Measurements from ENCODE around the gene JDP2.

Gene JDP2

GRCh38 chr14:75452324-75452723, 24.5 kb downstream of the JDP2 start (continued):
- TF ChIP-seq ZNF202 (tag by site-specific recombination; IDR thresholded peaks at IDR 0.05; ENCODE audit: borderline replicate concordance) (no peak), GLIS2 (tag by site-specific recombination; IDR thresholded peaks at IDR 0.05) (no peak), KLF8 (tag by site-specific recombination; IDR thresholded peaks at IDR 0.05) (no peak), ZNF266 (tag by site-specific recombination; IDR thresholded peaks at IDR 0.05; ENCODE audit: low read depth) (no peak), ZBTB17 (tag by site-specific recombination; IDR thresholded peaks at IDR 0.05) (no peak), ZFHX2 (tag by site-specific recombination; conservative IDR thresholded peaks at IDR 0.05) (no peak; the same call in 1 of the 2 replicates)

- Histone ChIP-seq H3K4me3 (ENCODE audit: low read depth, low read length) (no peak overlapping the region), H3K27ac (ENCODE audit: extremely low read depth, low read depth, low read length) (no peak overlapping the region), H3K36me3 (ENCODE audit: control insufficient read depth in 2 of 2, insufficient read depth in 1 of 2, low read length in 2 of 2) (no peaks in the 10 kb centered on the region), H3K4me1 (ENCODE audit: control insufficient read depth, insufficient read depth, low read length) (no peaks in the 10 kb centered on the region), H3K9me3 (ENCODE audit: control insufficient read depth, insufficient read depth, low read depth, low read length) (no peaks in the 10 kb centered on the region)
- ChIA-PET POLR2A (interaction anchor here (0.5 to 0.8 kb wide), 2 partner anchors 20 to 326 kb away, joined by 5 to 7 read pairs; partner anchors contain the start of gene NEK9), CTCF (interaction anchor here (1.5 kb wide), 2 partner anchors 33 to 36 kb away, joined by 4 to 5 read pairs; no protein-coding TSS in a partner anchor)
- TF ChIP-seq GLIS2 (tag by site-specific recombination; IDR thresholded peaks at IDR 0.05) (peak; percentile 22; the same call in 1 of the 2 replicates), ZNF354C (tag by site-specific recombination; IDR thresholded peaks at IDR 0.05; ENCODE audit: borderline replicate concordance, low read depth) (no peak), ZNF561 (tag by site-specific recombination; IDR thresholded peaks at IDR 0.05; ENCODE audit: borderline replicate concordance) (no peak), ZNF37A (tag by site-specific recombination; IDR thresholded peaks at IDR 0.05) (no peak), SP7 (tag by site-specific recombination; IDR thresholded peaks at IDR 0.05) (no peak), ZNF10 (tag by site-specific recombination; IDR thresholded peaks at IDR 0.05) (no peak), GLIS1 (tag by site-specific recombination; IDR thresholded peaks at IDR 0.05) (peak; percentile 85), ZIC2 (tag by site-specific recombination; IDR thresholded peaks at IDR 0.05) (peak; percentile 96), ZNF248 (tag by site-specific recombination; IDR thresholded peaks at IDR 0.05) (no peak), ZBTB44 (tag by site-specific recombination; IDR thresholded peaks at IDR 0.05) (no peak), ZNF133 (tag by site-specific recombination; IDR thresholded peaks at IDR 0.05) (no peak), MEIS1 (CRISPR knock-in tag; IDR thresholded peaks at IDR 0.05; ENCODE audit: borderline replicate concordance) (no peak), REST (tag by site-specific recombination; IDR thresholded peaks at IDR 0.05) (no peak), ZNF768 (tag by site-specific recombination; IDR thresholded peaks at IDR 0.05) (0 out of 2 replicates have a peak, but pooled peaks have one; percentile 53)
- TF ChIP-seq, protein P1, sequence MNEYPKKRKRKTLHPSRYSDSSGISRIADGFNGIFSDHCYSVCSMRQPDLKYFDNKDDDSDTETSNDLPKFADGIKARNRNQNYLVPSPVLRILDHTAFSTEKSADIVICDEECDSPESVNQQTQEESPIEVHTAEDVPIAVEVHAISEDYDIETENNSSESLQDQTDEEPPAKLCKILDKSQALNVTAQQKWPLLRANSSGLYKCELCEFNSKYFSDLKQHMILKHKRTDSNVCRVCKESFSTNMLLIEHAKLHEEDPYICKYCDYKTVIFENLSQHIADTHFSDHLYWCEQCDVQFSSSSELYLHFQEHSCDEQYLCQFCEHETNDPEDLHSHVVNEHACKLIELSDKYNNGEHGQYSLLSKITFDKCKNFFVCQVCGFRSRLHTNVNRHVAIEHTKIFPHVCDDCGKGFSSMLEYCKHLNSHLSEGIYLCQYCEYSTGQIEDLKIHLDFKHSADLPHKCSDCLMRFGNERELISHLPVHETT (tag by site-specific recombination; IDR thresholded peaks at IDR 0.05) = no peak
Measured at GRCh38 chr14:75452900-75453816, 25.3 kb downstream of the JDP2 start.

Data from HEK293 (cell line).